K562 (cell line): ENCODE measurements around the gene WFDC12. TPM values are rescaled to one million over a fixed set of nuclear protein-coding genes. Genes with fewer than 3 reads are reported as not detected.

Experiments used
- ATAC-seq: fragments of 200-7000 bp; cut with Tn5 transposase; 3 replicates; pipeline ENCODE4 v1.9.1; 2020; ENCODE audit warnings: moderate library complexity
- BruUV-seq: library from RNA; stranded (reverse); fragments of 400-500 nt; replicated peaks from 2 replicates; lab custom pipeline; 2021; lab: Mats Ljungman, UMichigan
- CTCF ChIA-PET: fragments of 300-600 bp; formaldehyde crosslinking; extraction: SDS; loops from one replicate; lab custom pipeline; 2021; ENCODE audit warnings: low intra/inter-chr PET ratio; lab: Yijun Ruan, JAX
- POLR2A ChIA-PET: fragments of 300-600, 350-650 bp; sonication (Branson Sonifier 250); formaldehyde crosslinking; extraction: SDS; loops from one replicate; lab custom pipeline; 2021; ENCODE audit warnings: antibody characterized with exemption, inconsistent platforms; lab: Yijun Ruan, JAX
- DNase-seq, 4 experiments: peaks; one replicate each; pipeline versions ENCODE4 v3.0.0 to v3.0.0-alpha.2; 2011 to 2018; ENCODE audit warnings: low spot score in 3 of 4, mixed read lengths in 3 of 4; ENCODE audit errors: extremely low read depth in 1 of 4
- FAIRE-seq: peaks from 2 replicates; lab custom pipeline; 2011; peaks lifted over from hg19 to GRCh38; lab: Jason Lieb, UNC
- H2AFZ ChIP-seq: 2 replicates; pipeline ENCODE4 v1.6.0; 2011; ENCODE audit warnings: low read depth, low read length, control low read depth, inconsistent platforms
- H3K27ac ChIP-seq: fragments of 200-600 bp; 3 replicates; pipeline ENCODE4 v1.8.0; 2011; ENCODE audit warnings: low read depth, mild to moderate bottlenecking, control low read depth, inconsistent platforms, low read length, moderate library complexity, mixed read lengths; ENCODE audit errors: extremely low read depth
- H3K27me3 ChIP-seq, 2 experiments: fragments of 300-600 bp in 1 of 2; 2 replicates in 1 of 2; 3 replicates in 1 of 2; pipeline versions ENCODE4 v1.6.0 to v1.8.0; 2011; ENCODE audit warnings: inconsistent platforms in 2 of 2, low read length in 2 of 2, mild to moderate bottlenecking in 1 of 2, mixed read lengths in 1 of 2, moderate library complexity in 1 of 2; ENCODE audit not compliant: control insufficient read depth in 2 of 2, insufficient read depth in 2 of 2
- H3K36me3 ChIP-seq: fragments of 300-600 bp; 3 replicates; pipeline ENCODE4 v1.8.0; 2011; ENCODE audit warnings: mild to moderate bottlenecking, low read length, inconsistent platforms; ENCODE audit not compliant: control insufficient read depth, insufficient read depth
- H3K4me1 ChIP-seq, 2 experiments: fragments of 200-600 bp in 1 of 2; replicated peaks in 1 of 2; 2 replicates in 1 of 2; 3 replicates in 1 of 2; pipeline versions ENCODE4 v1.5.1 to v1.8.0; 2011; ENCODE audit warnings: inconsistent platforms in 2 of 2, low read length in 2 of 2, mild to moderate bottlenecking in 1 of 2, mixed read lengths in 1 of 2, moderate library complexity in 1 of 2; ENCODE audit not compliant: control insufficient read depth in 2 of 2, insufficient read depth in 2 of 2
- H3K4me2 ChIP-seq: 2 replicates; pipeline ENCODE4 v1.6.1; 2011; ENCODE audit warnings: low read length, control low read depth, inconsistent platforms, mixed read lengths; ENCODE audit not compliant: insufficient read depth
- H3K4me3 ChIP-seq: fragments of 200-600 bp; sonication (generic), shearing (Covaris generic); 2 replicates; pipeline ENCODE4 v1.5.1; 2016; ENCODE audit warnings: control low read depth, inconsistent platforms
- H3K79me2 ChIP-seq: fragments of 200-600 bp; 3 replicates; pipeline ENCODE4 v1.8.0; 2011; ENCODE audit warnings: low read length, inconsistent platforms; ENCODE audit not compliant: control insufficient read depth, insufficient read depth
- H3K9ac ChIP-seq, 2 experiments: 2 replicates each; pipeline versions ENCODE4 v1.6.0 to v1.6.1; 2011; ENCODE audit warnings: low read depth in 2 of 2, low read length in 2 of 2, control low read depth in 1 of 2, inconsistent platforms in 1 of 2, mild to moderate bottlenecking in 1 of 2, mixed read lengths in 1 of 2; ENCODE audit not compliant: insufficient read depth in 1 of 2
- H3K9me1 ChIP-seq: one replicate; pipeline ENCODE4 v1.6.0; 2011; ENCODE audit warnings: inconsistent platforms, mild to moderate bottlenecking, low read length, moderate library complexity; ENCODE audit not compliant: control insufficient read depth, insufficient read depth
- H3K9me3 ChIP-seq: replicated peaks from 2 replicates; pipeline ENCODE4 v1.5.1; 2011; ENCODE audit warnings: low read depth, low read length, inconsistent platforms; ENCODE audit not compliant: control insufficient read depth, insufficient read depth
- H4K20me1 ChIP-seq: replicated peaks from 2 replicates; pipeline ENCODE4 v1.6.1; 2011; ENCODE audit warnings: low read length, inconsistent platforms, mixed read lengths; ENCODE audit not compliant: control insufficient read depth, insufficient read depth
- CBX1 ChIP-seq: sonication (generic); IDR thresholded peaks from 2 replicates; pipeline ENCODE4 v1.6.1; 2016; ENCODE audit warnings: antibody characterized with exemption, low read depth, mild to moderate bottlenecking
- HDAC1 ChIP-seq, 2 experiments: fragments of 450-650 bp; IDR thresholded peaks; 2 replicates each; pipeline ENCODE4 v1.6.1; 2016 to 2017; ENCODE audit warnings: inconsistent platforms in 1 of 2, mild to moderate bottlenecking in 1 of 2, moderate library complexity in 1 of 2
- PHB2 ChIP-seq: fragments of 450-650 bp; IDR thresholded peaks from 2 replicates; pipeline ENCODE4 v1.6.1; 2017; ENCODE audit warnings: low read depth
- ZBTB1 ChIP-seq: sonication (generic); formaldehyde crosslinking; IDR thresholded peaks from 2 replicates; pipeline ENCODE4 v1.8.1; 2023; ENCODE audit warnings: missing genetic modification reagents, low read depth, mild to moderate bottlenecking, borderline replicate concordance
- ZKSCAN8 ChIP-seq: fragments of 200-800 bp; sonication (Bioruptor generic); IDR thresholded peaks from 2 replicates; pipeline ENCODE4 v1.6.1; 2016; ENCODE audit warnings: missing genetic modification characterization, missing compliant biosample characterization
- ZNF23 ChIP-seq: fragments of 250-450 bp; sonication (Bioruptor Pico); IDR thresholded peaks from 2 replicates; pipeline ENCODE4 v1.4.0; 2020; ENCODE audit warnings: mild to moderate bottlenecking
- ZNF354B ChIP-seq: fragments of 250-450 bp; sonication (Bioruptor Pico); IDR thresholded peaks from 2 replicates; pipeline ENCODE4 v1.4.0; 2020
- ZNF561 ChIP-seq: fragments of 450-650 bp; formaldehyde crosslinking; conservative IDR thresholded peaks from 2 replicates; pipeline ENCODE4 v1.4.0; 2020; ENCODE audit warnings: mild to moderate bottlenecking, moderate library complexity
- ZNF780A ChIP-seq: fragments of 250-450 bp; sonication (Bioruptor Pico); IDR thresholded peaks from 2 replicates; pipeline ENCODE4 v1.5.0; 2021; ENCODE audit warnings: mild to moderate bottlenecking
- WGBS: fragments of 100-300 bp; shearing (Covaris generic); methylation state at CpG from one replicate; pipeline ENCODE4 v1.1.6; 2016; ENCODE audit warnings: low coverage, mixed read lengths; ENCODE audit not compliant: insufficient coverage; ENCODE audit errors: missing lambda C conversion rate; 5-methylcytosine and 5-hydroxymethylcytosine counted together
- in situ Hi-C: fragments of 300-500 bp; cut with MboI; formaldehyde crosslinking; loops from 4 replicates; pipeline ENCODE4 v1.15.0; 2018; ENCODE audit warnings: inconsistent platforms, mixed read lengths
- intact Hi-C: fragments of 100-400 bp; cut with micrococcal nuclease; formaldehyde crosslinking; loops from 2 replicates; pipeline ENCODE4 v1.14.2; 2022
- polyA plus RNA-seq, 8 experiments: library from polyadenylated mRNA; depleted of rRNA in 4 of 8; stranded (reverse) in 5 of 8; unstranded in 3 of 8; fragments of >200 nt; fragmentation: Nextera tagmentation in 2 of 8; fragmentation: Illumina TruSeq in 1 of 8; extraction: Ambion mirVana in 2 of 8; extraction: Trizol in 1 of 8; gene quantifications; 2 replicates each; pipeline versions ENCODE4 v1.2.1 to v1.2.3, GENCODE V29; 2011 to 2014; ENCODE audit warnings: inconsistent platforms in 1 of 8, missing spikeins in 1 of 8
- total RNA-seq, 7 experiments: library from RNA; depleted of rRNA in 6 of 7; stranded (reverse); fragments of >200 nt in 6 of 7; fragmentation: Illumina TruSeq in 2 of 7; extraction: Trizol in 2 of 7; gene quantifications; 2 replicates each; pipeline versions ENCODE4 v1.2.1 to v1.2.3, GENCODE V29; 2011 to 2021; ENCODE audit warnings: low replicate concordance in 1 of 7
- TF ChIP-seq, protein P1 (sequence below): fragments of 250-450 bp; sonication (Bioruptor Pico); IDR thresholded peaks from 2 replicates; pipeline ENCODE4 v1.5.0; 2021; ENCODE audit warnings: mild to moderate bottlenecking, moderate library complexity
- TF ChIP-seq, protein P2 (sequence below): sonication (generic); formaldehyde crosslinking; IDR thresholded peaks from 2 replicates; pipeline ENCODE4 v1.9.0; 2022; ENCODE audit warnings: mild to moderate bottlenecking, missing genetic modification reagents

WFDC12 gene
- total and polyA plus RNA-seq, 9 of the 15 experiments (the other 6 are each of a cell fraction or from before 2014, with no cell fraction given), result not detected

DNA sequence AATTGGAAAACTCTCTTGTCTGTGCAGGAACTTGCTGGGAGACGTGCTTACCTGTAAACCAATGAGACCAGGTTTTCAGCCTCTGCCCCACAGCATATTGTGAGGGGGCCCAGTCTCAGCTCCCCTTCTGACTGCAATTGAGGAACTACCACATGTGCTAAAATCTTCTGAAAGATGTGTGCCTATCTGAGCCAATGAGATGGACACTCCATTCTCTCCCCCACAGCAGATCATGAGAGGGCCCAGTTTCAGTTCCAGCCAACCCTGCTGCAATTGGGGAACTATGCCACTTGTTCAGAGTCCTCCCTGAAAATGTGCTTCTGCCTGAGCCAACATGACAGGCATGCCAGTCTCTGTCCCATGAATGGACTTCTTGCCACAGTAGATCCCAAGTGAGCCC is 29.5 kb upstream of the WFDC12 start:
- TF ChIP-seq ZNF354B (CRISPR knock-in tag), result no peak

DNA sequence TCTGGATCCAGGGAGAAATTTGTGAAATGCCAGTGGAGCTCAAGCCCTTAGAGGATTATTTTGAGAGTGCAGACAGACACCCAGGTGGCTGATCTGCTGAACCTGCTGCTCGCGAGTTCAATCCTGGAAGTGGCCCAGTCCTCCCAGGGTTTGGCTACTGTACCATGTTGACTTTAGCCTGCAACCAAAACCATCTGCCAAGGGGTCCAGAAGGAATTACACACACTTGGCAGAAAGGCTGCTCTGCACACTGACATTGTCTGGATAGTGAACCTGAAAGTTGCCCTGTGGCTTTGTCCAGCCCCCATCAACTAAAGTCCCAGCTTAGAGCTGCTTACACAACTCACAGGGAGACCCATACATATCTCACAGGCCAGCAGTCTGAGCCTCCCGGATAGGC is 28.9 kb upstream of the WFDC12 start:
- Histone ChIP-seq H3K9me3 (no peaks in the 10 kb centered on the region), H3K79me2 (no peaks in the 10 kb centered on the region), H3K4me1 (no peaks in the 10 kb centered on the region), H3K36me3 (no peaks in the 10 kb centered on the region), H3K4me2 (no peak overlapping the region), H4K20me1 (0 out of 2 replicates have a peak, but pooled peaks cover 6% of the 10 kb centered on the region), H3K9ac (no peak overlapping the region), H3K27me3 (no peaks in the 10 kb centered on the region; a peak in 1 of 5 replicates), H3K4me3 (no peak overlapping the region), H3K27ac (no peak overlapping the region), H2AFZ (no peak overlapping the region), H3K9me1 (no peaks in the 10 kb centered on the region)
- POLR2A ChIA-PET, result no interaction called here
- ATAC-seq (no peak), DNase-seq (no peak), FAIRE-seq (no peak)
- in situ Hi-C loops (no loop called here), intact Hi-C loops (no loop called here)
- BruUV-seq, result no TSS peak
- 4% methylated on average over 3 of the region's 3 CpGs for WGBS
- CTCF ChIA-PET, result no interaction called here
- no peak for TF ChIP-seq ZNF561
- no peak for TF ChIP-seq ZKSCAN8 (CRISPR knock-in tag)
- no peak for TF ChIP-seq CBX1
- TF ChIP-seq ZNF780A (CRISPR knock-in tag), result no peak
- no peak for TF ChIP-seq ZNF23
- TF ChIP-seq, protein P1, sequence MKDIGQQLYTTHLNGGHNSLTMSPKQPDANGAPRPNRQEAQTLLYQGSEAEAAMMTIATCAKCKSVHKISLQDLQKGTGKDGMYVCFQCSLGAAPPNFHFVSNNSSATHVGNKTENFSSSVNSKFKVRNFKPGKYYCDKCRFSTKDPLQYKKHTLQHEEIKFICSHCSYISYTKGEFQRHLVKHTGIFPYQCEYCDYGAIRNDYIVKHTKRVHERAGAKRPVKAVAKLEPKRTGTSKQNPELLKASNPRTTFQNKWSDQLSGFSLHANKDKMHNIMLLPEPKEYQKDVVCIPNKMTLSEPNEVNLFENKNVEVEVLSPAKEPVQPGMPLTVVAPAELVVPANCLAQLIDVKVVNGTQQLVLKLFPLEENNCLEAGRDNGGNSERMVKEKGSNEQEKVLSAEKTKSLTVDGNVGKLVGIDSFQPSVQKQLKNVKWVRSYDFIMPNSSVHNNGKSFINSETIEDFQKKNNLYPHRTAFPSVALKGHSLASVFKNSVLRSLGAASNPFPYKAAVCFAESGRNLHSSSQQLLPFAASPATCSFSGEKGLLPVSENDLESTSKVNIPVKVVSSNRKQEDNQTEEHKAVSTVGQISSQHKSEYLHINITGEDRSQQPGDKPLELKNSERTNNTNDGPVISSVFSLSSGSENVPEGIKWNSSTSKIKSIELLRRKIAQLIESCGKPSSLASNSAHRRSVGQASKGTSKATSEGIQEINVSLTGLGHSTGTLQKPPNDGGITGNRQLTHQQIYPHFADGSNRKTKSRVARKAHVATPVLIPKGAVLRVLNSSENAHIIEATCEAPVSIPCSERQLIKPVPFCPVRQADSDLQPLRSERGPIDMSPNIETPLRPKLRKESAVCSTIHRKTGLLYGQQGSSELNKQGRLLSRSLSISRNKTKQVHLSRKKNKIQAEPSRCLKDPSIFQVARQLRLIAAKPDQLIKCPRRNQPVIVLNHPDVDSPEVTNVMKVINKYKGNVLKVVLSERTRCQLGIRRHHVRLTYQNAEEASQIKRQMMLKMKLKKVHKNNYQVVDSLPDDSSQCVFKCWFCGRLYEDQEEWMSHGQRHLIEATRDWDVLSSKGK (CRISPR knock-in tag), result no peak
- TF ChIP-seq PHB2, result no peak
- TF ChIP-seq, protein P2, sequence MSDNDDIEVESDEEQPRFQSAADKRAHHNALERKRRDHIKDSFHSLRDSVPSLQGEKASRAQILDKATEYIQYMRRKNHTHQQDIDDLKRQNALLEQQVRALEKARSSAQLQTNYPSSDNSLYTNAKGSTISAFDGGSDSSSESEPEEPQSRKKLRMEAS (CRISPR knock-in tag), result no peak
- TF ChIP-seq HDAC1 (IDR thresholded peaks at IDR 0.05), result no peak
- TF ChIP-seq ZBTB1, result no peak

More for the DNA sequence above, 29.5 kb upstream of the WFDC12 start:
- POLR2A ChIA-PET, result no interaction called here
- no peak overlapping the region for H3K4me3 ChIP-seq
- no peaks in the 10 kb centered on the region for H3K36me3 ChIP-seq
- no peaks in the 10 kb centered on the region; a peak in 1 of 5 replicates for H3K27me3 ChIP-seq
- 0 out of 2 replicates have a peak, but pooled peaks cover 6% of the 10 kb centered on the region for H4K20me1 ChIP-seq
- no peaks in the 10 kb centered on the region for H3K9me3 ChIP-seq
- no peaks in the 10 kb centered on the region for H3K9me1 ChIP-seq
- DNase-seq (no peak), FAIRE-seq (no peak), ATAC-seq (no peak)
- CTCF ChIA-PET, result no interaction called here
- in situ Hi-C loops, result no loop called here
- H3K79me2 ChIP-seq, result no peaks in the 10 kb centered on the region
- no peak overlapping the region for H2AFZ ChIP-seq
- no TSS peak for BruUV-seq
- H3K4me2 ChIP-seq, result no peak overlapping the region
- intact Hi-C loops, result no loop called here
- no peak overlapping the region for H3K9ac ChIP-seq
- WGBS, result 0% methylated on average over 1 of the region's 1 CpG
- no peaks in the 10 kb centered on the region for H3K4me1 ChIP-seq
- H3K27ac ChIP-seq, result no peak overlapping the region
